Mesothelial cell of epicardium (in vitro differentiated cells): ENCODE data around the gene FLOT1. TPM values are rescaled to one million over a fixed set of nuclear protein-coding genes. Genes with fewer than 3 reads are reported as not detected.

ENCODE experiments used
- DNase-seq, 2 experiments: peaks; one replicate each; pipeline ENCODE4 v3.0.0; 2021; ENCODE audit warnings: low spot score in 2 of 2; ENCODE audit not compliant: unreplicated experiment in 2 of 2
- H3K27ac Mint-ChIP-seq: 2 replicates; pipeline ENCODE4 v1.8.0; 2021; ENCODE audit warnings: mixed read lengths
- H3K27me3 Mint-ChIP-seq: 2 replicates; pipeline ENCODE4 v1.8.0; 2021; ENCODE audit warnings: low read depth, mixed read lengths
- H3K36me3 Mint-ChIP-seq: 2 replicates; pipeline ENCODE4 v1.8.0; 2021; ENCODE audit warnings: mixed read lengths
- H3K4me1 Mint-ChIP-seq: 2 replicates; pipeline ENCODE4 v1.8.0; 2021; ENCODE audit warnings: mixed read lengths
- H3K4me3 Mint-ChIP-seq: 2 replicates; pipeline ENCODE4 v1.8.0; 2021; ENCODE audit warnings: mild to moderate bottlenecking, moderate library complexity, mixed read lengths
- H3K9me3 Mint-ChIP-seq: 2 replicates; pipeline ENCODE4 v1.8.0; 2021; ENCODE audit warnings: mixed read lengths
- CTCF ChIP-seq: fragments of 200-600 bp; sonication (generic); IDR thresholded peaks from one replicate; pipeline ENCODE4 v1.5.0; 2021; ENCODE audit warnings: antibody characterized with exemption; ENCODE audit not compliant: unreplicated experiment
- total RNA-seq: library from RNA; stranded (reverse); gene quantifications from 3 replicates; pipeline ENCODE4 v1.2.1, GENCODE V29; 2021

The FLOT1 gene
- total RNA-seq, 1 donor from 2014 or later = 101 TPM

- H3K9me3 Mint-ChIP-seq = no peaks in the 10 kb centered on the region
- peak overlapping the region; percentile 81 for H3K4me3 Mint-ChIP-seq
- H3K27me3 Mint-ChIP-seq = no peaks in the 10 kb centered on the region
- DNase-seq = no peak
- H3K36me3 Mint-ChIP-seq = no peaks in the 10 kb centered on the region
- peak overlapping the region; percentile 82 for H3K27ac Mint-ChIP-seq
- no peak for TF ChIP-seq CTCF
- peaks cover 71% of the 10 kb centered on the region for H3K4me1 Mint-ChIP-seq
Measured at GRCh38 chr6:30684386-30685156, 57.9 kb downstream of the FLOT1 start.

- no peaks in the 10 kb centered on the region for H3K9me3 Mint-ChIP-seq
- peak overlapping the region; percentile 81 for H3K27ac Mint-ChIP-seq
- TF ChIP-seq CTCF = no peak
- H3K4me1 Mint-ChIP-seq = peaks cover 71% of the 10 kb centered on the region
- peak overlapping the region; percentile 67 for H3K4me3 Mint-ChIP-seq
- no peak for DNase-seq
- peaks cover under 1% of the 10 kb centered on the region for H3K36me3 Mint-ChIP-seq
- no peaks in the 10 kb centered on the region for H3K27me3 Mint-ChIP-seq
Measured at GRCh38 chr6:30683980-30684338, 58.5 kb downstream of the FLOT1 start.

DNA sequence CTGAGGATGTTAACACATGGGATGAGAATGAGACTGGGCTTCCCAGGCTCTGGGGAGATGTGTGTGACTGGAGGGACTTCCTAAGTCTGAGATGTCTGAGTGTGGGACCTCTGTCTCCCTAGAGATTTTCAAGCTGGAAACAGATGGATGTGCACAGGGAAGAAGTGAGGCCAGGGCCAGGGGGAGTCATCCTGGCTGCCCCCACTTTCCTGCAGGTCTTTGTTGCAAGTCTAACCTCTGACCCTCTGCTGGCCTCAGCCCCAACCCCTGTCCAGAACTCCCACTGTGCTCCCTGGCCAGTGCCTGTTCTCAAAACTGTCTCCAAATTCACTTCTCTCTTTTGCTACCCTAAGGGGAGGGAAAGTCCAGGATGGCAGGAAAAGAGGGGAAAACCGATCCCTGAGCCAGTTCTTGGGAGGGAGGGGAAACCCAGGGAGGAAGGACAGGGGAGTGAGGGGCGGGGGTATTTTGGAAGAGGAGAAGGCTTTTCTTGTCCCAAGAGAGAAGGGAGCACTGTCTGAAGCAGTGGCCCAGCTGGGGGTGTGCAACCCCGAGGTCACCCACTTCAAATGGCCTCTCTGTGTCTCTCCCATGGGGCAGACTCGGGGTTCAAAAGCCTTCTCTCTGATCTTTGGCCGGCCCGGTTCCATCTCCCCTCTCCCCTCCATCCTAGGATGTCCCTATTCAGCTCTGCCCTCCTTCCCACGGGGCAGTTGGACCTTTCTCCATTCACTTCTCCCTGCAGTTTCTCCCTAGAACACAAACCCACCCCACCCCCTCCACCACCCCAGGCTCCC is 59.1 kb downstream of the FLOT1 start:
- Mint-ChIP-seq H3K4me3 (peak overlapping the region; percentile 67), H3K36me3 (peaks cover 2% of the 10 kb centered on the region), H3K27ac (peak overlapping the region; percentile 90), H3K9me3 (no peaks in the 10 kb centered on the region), H3K4me1 (peaks cover 69% of the 10 kb centered on the region), H3K27me3 (no peaks in the 10 kb centered on the region)
- no peak for DNase-seq
- no peak for TF ChIP-seq CTCF

DNA sequence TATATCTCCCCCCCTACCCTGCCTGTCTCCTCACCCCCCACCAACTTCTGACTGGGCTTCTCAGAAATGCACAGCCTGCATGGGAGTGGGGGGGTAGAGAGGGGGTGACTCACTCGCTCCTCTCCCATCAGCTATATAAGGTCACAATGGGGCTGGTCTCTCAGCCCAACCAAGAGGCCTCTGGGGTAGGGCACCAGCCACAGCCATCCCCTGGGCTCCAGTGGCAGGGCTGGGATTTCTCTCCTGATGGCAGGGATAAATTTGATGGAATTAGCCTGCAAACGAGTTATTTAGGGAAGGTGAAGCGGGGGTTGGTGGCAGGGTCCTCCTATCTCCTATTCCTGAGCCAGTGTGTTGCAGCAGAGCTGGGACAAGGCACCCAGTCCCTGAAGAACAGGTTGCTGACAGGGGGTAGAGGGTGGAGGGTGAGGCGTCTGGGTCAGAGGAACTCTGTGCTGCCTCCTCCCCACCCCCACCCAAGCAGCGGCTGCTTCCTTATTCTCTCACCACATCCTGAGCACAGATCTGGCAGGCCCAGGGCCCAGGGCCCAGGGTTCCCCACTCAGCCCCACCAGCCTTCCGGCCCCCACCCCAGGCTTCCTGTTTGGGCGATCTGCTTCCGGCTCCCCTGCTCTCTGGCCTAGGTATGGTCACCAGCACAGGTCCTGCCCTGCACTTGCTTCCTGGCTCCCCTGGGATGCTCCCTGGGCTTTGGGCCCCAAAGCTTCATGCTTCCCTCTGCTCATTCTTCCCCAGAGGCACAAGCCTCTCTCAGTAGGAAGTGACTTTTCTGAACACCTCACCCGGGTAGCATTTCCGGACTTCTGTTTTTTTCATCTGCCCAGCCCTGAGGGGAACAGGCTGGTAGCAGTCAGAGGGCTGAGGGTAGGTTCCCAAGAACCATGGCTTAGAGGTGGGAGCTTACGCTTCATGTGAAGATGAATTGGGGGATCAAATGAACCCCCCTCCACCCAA is 60.1 kb downstream of the FLOT1 start:
- DNase-seq = no peak
- Mint-ChIP-seq H3K27ac (peak overlapping the region; percentile 90), H3K36me3 (peaks cover 2% of the 10 kb centered on the region), H3K27me3 (no peaks in the 10 kb centered on the region), H3K4me1 (peaks cover 59% of the 10 kb centered on the region), H3K4me3 (peak overlapping the region; percentile 67), H3K9me3 (no peaks in the 10 kb centered on the region)
- no peak for TF ChIP-seq CTCF

DNA sequence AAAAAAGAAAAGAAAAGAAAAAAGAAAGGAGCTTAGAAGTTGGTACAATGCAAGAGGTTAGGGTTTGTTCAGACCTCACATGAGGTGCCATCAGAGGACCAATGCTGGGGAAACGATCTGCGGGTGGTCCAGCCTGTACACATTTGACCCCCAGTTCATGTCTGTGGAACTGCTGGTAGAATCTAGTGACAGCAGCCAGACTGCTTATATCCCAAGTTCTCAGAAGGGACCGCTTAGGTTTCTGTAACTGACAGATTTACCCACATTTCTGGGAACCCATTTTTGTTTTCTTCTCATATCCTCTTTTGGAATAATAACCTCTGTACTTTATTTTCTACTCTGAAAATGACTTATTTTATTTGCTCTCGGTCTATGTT is 60.7 kb downstream of the FLOT1 start:
- H3K4me3 Mint-ChIP-seq = peak overlapping the region; percentile 67
- DNase-seq = no peak
- TF ChIP-seq CTCF = no peak
- H3K36me3 Mint-ChIP-seq = peaks cover 3% of the 10 kb centered on the region
- H3K27ac Mint-ChIP-seq = peak overlapping the region; percentile 79
- no peaks in the 10 kb centered on the region for H3K9me3 Mint-ChIP-seq
- H3K27me3 Mint-ChIP-seq = no peaks in the 10 kb centered on the region
- H3K4me1 Mint-ChIP-seq = peaks cover 59% of the 10 kb centered on the region
